Erythroblast (primary cell): Measurements from ENCODE around the gene ST3GAL3.

Experiments
- GATA1 ChIP-seq: IDR thresholded peaks from 2 replicates; pipeline ENCODE4 v1.6.1; 2011; ENCODE audit warnings: low read depth, mild to moderate bottlenecking, control low read depth, low read length, moderate library complexity
- POLR2A ChIP-seq: IDR thresholded peaks from 2 replicates; pipeline ENCODE4 v1.6.1; 2011; ENCODE audit warnings: mild to moderate bottlenecking, low read length

- TF ChIP-seq POLR2A (no peak), GATA1 (no peak)
Measured at GRCh38 chr1:43978264-43978550, 270.9 kb downstream of the ST3GAL3 start.
